SKM-1 (cell line): ENCODE data around the gene PTPRF.

ENCODE experiments used
- DNase-seq: peaks from one replicate; lab custom pipeline; 2025; ENCODE audit not compliant: unreplicated experiment; lab: John Stamatoyannopoulos, UW

Gene PTPRF

GRCh38 chr1:43512681-43513080 lies 18.0 kb upstream of the PTPRF start:
- no peak for DNase-seq

- DNase-seq, result no peak
Measured at GRCh38 chr1:43513471-43514173, 17.1 kb upstream of the PTPRF start.

GRCh38 chr1:43518935-43519686 lies 11.6 kb upstream of the PTPRF start:
- no peak for DNase-seq

- DNase-seq, result peak; percentile 3
Measured at GRCh38 chr1:43520100-43520778, 10.4 kb upstream of the PTPRF start.

GRCh38 chr1:43521078-43521477 lies 9.6 kb upstream of the PTPRF start:
- DNase-seq, result no peak

GRCh38 chr1:43521756-43522155 lies 8.9 kb upstream of the PTPRF start:
- no peak for DNase-seq

- no peak for DNase-seq
Measured at GRCh38 chr1:43522431-43522775, 8.3 kb upstream of the PTPRF start.

GRCh38 chr1:43522776-43523480 lies 7.8 kb upstream of the PTPRF start:
- no peak for DNase-seq

GRCh38 chr1:43524804-43525203 lies 5.9 kb upstream of the PTPRF start:
- DNase-seq, result no peak

- DNase-seq, result no peak
Measured at GRCh38 chr1:43526002-43526401, 4.7 kb upstream of the PTPRF start.

GRCh38 chr1:43527111-43527878 lies 3.4 kb upstream of the PTPRF start:
- no peak for DNase-seq

GRCh38 chr1:43529206-43529731 lies 1.4 kb upstream of the PTPRF start:
- DNase-seq, result peak; percentile 25

GRCh38 chr1:43531107-43531905 lies 623 bp downstream of the PTPRF start:
- no peak for DNase-seq

GRCh38 chr1:43531906-43532584 lies 1.4 kb downstream of the PTPRF start:
- DNase-seq, result no peak

- no peak for DNase-seq
Measured at GRCh38 chr1:43532716-43533115, 2.0 kb downstream of the PTPRF start.

- DNase-seq, result no peak
Measured at GRCh38 chr1:43533584-43533983, 2.9 kb downstream of the PTPRF start.

- no peak for DNase-seq
Measured at GRCh38 chr1:43534256-43534655, 3.6 kb downstream of the PTPRF start.

- DNase-seq, result no peak
Measured at GRCh38 chr1:43536196-43536863, 5.6 kb downstream of the PTPRF start.
